WTC11 (cell line): ENCODE measurements around the gene POLR2C. TPM values are rescaled to one million over a fixed set of nuclear protein-coding genes. Genes with fewer than 3 reads are reported as not detected.
A peak's percentile ranks its signal among the peaks of the same experiment; 100 is the strongest.

Experiments
- ATAC-seq: fragments of 200-7000 bp; cut with Tn5 transposase; 2 replicates; pipeline ENCODE4 v1.10.0; 2021; ENCODE audit warnings: mild to moderate bottlenecking, moderate library complexity
- CTCF ChIA-PET: fragments of 300-600 bp; sonication (Branson Sonifier 250); formaldehyde crosslinking; loops from one replicate; lab custom pipeline; 2021; ENCODE audit warnings: antibody characterized with exemption; lab: Charles Lee
- POLR2A ChIA-PET: fragments of 350-600 bp; sonication (Branson Sonifier 250); formaldehyde crosslinking; loops from one replicate; lab custom pipeline; 2021; ENCODE audit warnings: antibody characterized with exemption; lab: Charles Lee
- DNase-seq: peaks from one replicate; pipeline ENCODE4 v3.0.0; 2021; ENCODE audit warnings: low spot score
- H3K27ac Mint-ChIP-seq: 2 replicates; pipeline ENCODE4 v1.8.0; 2021; ENCODE audit warnings: mixed read lengths
- H3K27me3 Mint-ChIP-seq: 2 replicates; pipeline ENCODE4 v1.8.0; 2021; ENCODE audit warnings: low read depth, mild to moderate bottlenecking, moderate library complexity, mixed read lengths
- H3K36me3 Mint-ChIP-seq: 2 replicates; pipeline ENCODE4 v1.8.0; 2021; ENCODE audit warnings: mixed read lengths
- H3K4me1 Mint-ChIP-seq: 2 replicates; pipeline ENCODE4 v1.8.0; 2022; ENCODE audit warnings: mixed read lengths
- H3K4me3 Mint-ChIP-seq: 2 replicates; pipeline ENCODE4 v1.8.0; 2021; ENCODE audit warnings: mild to moderate bottlenecking, moderate library complexity, mixed read lengths
- H3K9me3 Mint-ChIP-seq: 2 replicates; pipeline ENCODE4 v1.8.0; 2021; ENCODE audit warnings: mixed read lengths
- CBFB ChIP-seq: sonication (generic); formaldehyde crosslinking; IDR thresholded peaks from 2 replicates; pipeline ENCODE4 v1.8.1; 2022; ENCODE audit warnings: mild to moderate bottlenecking, low read depth, missing genetic modification reagents
- ELF4 ChIP-seq: sonication (generic); formaldehyde crosslinking; IDR thresholded peaks from 2 replicates; pipeline ENCODE4 v1.8.1; 2022; ENCODE audit warnings: low read depth, mild to moderate bottlenecking, moderate library complexity, missing genetic modification reagents
- ERG ChIP-seq: fragments of 250-450 bp; sonication (Bioruptor Pico); IDR thresholded peaks from 2 replicates; pipeline ENCODE4 v1.8.0; 2021; ENCODE audit warnings: mild to moderate bottlenecking
- ESRRA ChIP-seq: sonication (generic); formaldehyde crosslinking; IDR thresholded peaks from 2 replicates; pipeline ENCODE4 v1.8.1; 2022; ENCODE audit warnings: mild to moderate bottlenecking, missing genetic modification reagents, borderline replicate concordance
- ETV6 ChIP-seq: sonication (generic); formaldehyde crosslinking; IDR thresholded peaks from 2 replicates; pipeline ENCODE4 v1.8.1; 2022; ENCODE audit warnings: mild to moderate bottlenecking, missing genetic modification reagents
- FOXP1 ChIP-seq: sonication (generic); formaldehyde crosslinking; IDR thresholded peaks from 2 replicates; pipeline ENCODE4 v1.8.0; 2022; ENCODE audit warnings: missing genetic modification reagents, mild to moderate bottlenecking, moderate library complexity, borderline replicate concordance
- GABPB1 ChIP-seq: sonication (generic); formaldehyde crosslinking; IDR thresholded peaks from 2 replicates; pipeline ENCODE4 v1.8.1; 2023; ENCODE audit warnings: mild to moderate bottlenecking, missing genetic modification reagents
- JAZF1 ChIP-seq: fragments of 250-450 bp; sonication (Bioruptor Pico); IDR thresholded peaks from 2 replicates; pipeline ENCODE4 v1.9.0; 2021; ENCODE audit warnings: moderate library complexity, mild to moderate bottlenecking, inconsistent platforms
- NR1H2 ChIP-seq: sonication (generic); formaldehyde crosslinking; IDR thresholded peaks from 2 replicates; pipeline ENCODE4 v1.9.0; 2021; ENCODE audit warnings: mild to moderate bottlenecking, moderate library complexity, missing genetic modification reagents
- USF2 ChIP-seq: sonication (generic); formaldehyde crosslinking; IDR thresholded peaks from 2 replicates; pipeline ENCODE4 v1.8.1; 2023; ENCODE audit warnings: mild to moderate bottlenecking, missing genetic modification reagents, moderate library complexity
- ZSCAN18 ChIP-seq: fragments of 250-450 bp; sonication (Bioruptor Pico); IDR thresholded peaks from 2 replicates; pipeline ENCODE4 v2.1.2; 2022; ENCODE audit warnings: mild to moderate bottlenecking, moderate library complexity
- total RNA-seq: library from RNA; stranded (reverse); gene quantifications from 3 replicates; pipeline ENCODE4 v1.2.3, GENCODE V29; 2021
- TF ChIP-seq, protein P1 (sequence below): fragments of 250-450 bp; sonication (Bioruptor Pico); conservative IDR thresholded peaks from 2 replicates; pipeline ENCODE4 v1.9.0; 2021; ENCODE audit warnings: mild to moderate bottlenecking
- TF ChIP-seq, protein P2 (sequence below): sonication (generic); formaldehyde crosslinking; IDR thresholded peaks from 2 replicates; pipeline ENCODE4 v1.8.1; 2023; ENCODE audit warnings: mild to moderate bottlenecking, missing genetic modification reagents, borderline replicate concordance

Gene POLR2C
- total RNA-seq, 1 experiment from 2014 or later: 75.4 TPM

DNA sequence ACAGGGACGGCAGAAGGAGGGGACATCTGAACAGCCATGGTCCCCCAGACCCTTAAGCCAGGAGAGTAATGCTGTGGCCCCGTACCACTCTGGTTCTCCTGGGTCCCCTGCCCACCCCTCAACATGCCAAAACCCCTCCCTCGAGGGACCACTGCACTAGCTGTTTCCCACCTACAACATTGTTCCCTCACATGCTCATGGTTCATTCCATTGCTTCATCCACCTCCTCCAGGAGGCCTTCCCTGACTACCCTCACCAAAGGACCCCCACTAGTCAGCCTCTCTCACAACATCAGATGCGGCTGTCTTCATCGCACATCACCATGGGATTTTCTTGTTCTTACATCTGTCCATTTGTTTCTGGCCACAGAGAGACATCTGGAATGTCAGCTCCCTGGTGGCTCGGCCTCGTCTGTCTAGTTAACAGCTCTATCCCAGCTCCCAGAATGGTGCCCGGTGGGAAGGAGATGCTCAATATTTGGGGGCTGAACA lies 22.1 kb downstream of the POLR2C start:
- peaks cover 21% of the 10 kb centered on the region for H3K27me3 Mint-ChIP-seq
- peak overlapping the region; percentile 39; the same call in 1 of the 2 replicates for H3K27ac Mint-ChIP-seq
- peaks cover 12% of the 10 kb centered on the region for H3K9me3 Mint-ChIP-seq
- H3K4me1 Mint-ChIP-seq: peaks cover 27% of the 10 kb centered on the region
- no peak for TF ChIP-seq ESRRA (CRISPR knock-in tag)
- TF ChIP-seq, protein P1, sequence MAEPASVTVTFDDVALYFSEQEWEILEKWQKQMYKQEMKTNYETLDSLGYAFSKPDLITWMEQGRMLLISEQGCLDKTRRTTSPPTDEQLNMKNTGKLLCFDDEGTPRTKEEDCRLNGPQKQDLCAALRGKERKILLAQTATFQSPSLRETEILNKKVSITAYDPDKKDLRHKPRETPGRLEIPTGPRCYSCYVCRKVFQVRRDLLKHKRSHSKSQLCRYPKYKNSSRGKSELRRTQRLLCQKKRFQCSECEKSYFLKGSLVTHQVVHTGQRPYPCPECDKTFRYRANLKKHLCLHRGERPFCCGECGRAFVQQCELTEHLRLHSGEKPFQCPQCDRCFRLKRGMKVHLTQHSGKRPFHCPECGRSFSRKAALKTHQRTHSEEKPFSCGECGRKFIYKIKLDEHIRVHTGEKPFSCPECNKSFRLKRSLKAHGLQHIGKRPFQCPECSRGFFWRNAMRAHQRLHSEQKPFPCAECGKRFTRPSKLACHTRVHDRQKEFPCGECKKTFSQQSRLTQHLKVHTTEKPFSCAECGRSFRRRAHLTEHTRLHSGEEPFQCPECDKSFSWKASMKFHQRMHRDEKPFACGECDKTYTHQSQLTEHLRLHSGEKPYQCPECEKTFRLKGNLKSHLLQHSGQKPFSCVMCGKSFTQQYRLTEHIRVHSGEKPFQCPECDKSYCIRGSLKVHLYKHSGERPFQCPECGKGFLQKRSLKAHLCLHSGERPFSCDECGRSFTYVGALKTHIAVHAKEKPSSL: no peak
- no peak for TF ChIP-seq ZSCAN18 (CRISPR knock-in tag)
- no peak for TF ChIP-seq ETV6 (CRISPR knock-in tag)
- no peak for TF ChIP-seq GABPB1 (CRISPR knock-in tag)
- no peak for TF ChIP-seq NR1H2 (CRISPR knock-in tag)
- TF ChIP-seq, protein P2, sequence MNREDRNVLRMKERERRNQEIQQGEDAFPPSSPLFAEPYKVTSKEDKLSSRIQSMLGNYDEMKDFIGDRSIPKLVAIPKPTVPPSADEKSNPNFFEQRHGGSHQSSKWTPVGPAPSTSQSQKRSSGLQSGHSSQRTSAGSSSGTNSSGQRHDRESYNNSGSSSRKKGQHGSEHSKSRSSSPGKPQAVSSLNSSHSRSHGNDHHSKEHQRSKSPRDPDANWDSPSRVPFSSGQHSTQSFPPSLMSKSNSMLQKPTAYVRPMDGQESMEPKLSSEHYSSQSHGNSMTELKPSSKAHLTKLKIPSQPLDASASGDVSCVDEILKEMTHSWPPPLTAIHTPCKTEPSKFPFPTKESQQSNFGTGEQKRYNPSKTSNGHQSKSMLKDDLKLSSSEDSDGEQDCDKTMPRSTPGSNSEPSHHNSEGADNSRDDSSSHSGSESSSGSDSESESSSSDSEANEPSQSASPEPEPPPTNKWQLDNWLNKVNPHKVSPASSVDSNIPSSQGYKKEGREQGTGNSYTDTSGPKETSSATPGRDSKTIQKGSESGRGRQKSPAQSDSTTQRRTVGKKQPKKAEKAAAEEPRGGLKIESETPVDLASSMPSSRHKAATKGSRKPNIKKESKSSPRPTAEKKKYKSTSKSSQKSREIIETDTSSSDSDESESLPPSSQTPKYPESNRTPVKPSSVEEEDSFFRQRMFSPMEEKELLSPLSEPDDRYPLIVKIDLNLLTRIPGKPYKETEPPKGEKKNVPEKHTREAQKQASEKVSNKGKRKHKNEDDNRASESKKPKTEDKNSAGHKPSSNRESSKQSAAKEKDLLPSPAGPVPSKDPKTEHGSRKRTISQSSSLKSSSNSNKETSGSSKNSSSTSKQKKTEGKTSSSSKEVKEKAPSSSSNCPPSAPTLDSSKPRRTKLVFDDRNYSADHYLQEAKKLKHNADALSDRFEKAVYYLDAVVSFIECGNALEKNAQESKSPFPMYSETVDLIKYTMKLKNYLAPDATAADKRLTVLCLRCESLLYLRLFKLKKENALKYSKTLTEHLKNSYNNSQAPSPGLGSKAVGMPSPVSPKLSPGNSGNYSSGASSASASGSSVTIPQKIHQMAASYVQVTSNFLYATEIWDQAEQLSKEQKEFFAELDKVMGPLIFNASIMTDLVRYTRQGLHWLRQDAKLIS (CRISPR knock-in tag): no peak
- no peak for TF ChIP-seq CBFB (CRISPR knock-in tag)
- no peak for TF ChIP-seq ELF4 (CRISPR knock-in tag)
- ChIA-PET POLR2A (no interaction called here), CTCF (interaction anchor here (0.9 to 1.5 kb wide), 2 partner anchors 22 to 26 kb away, joined by 3 to 5 read pairs; partner anchors contain the start of gene POLR2C)
- DNase-seq (no peak), ATAC-seq (no peak)
- H3K36me3 Mint-ChIP-seq: 0 out of 2 replicates have a peak, but pooled peaks cover 4% of the 10 kb centered on the region
- H3K4me3 Mint-ChIP-seq: no peak overlapping the region

GRCh38 chr16:57485091-57485915 lies 22.8 kb downstream of the POLR2C start:
- H3K27me3 Mint-ChIP-seq: peaks cover 21% of the 10 kb centered on the region
- DNase-seq (no peak), ATAC-seq (no peak)
- H3K27ac Mint-ChIP-seq: no peak overlapping the region
- CTCF ChIA-PET: interaction anchor here (0.8 to 3.3 kb wide), 8 partner anchors 13 to 66 kb away, joined by 3 to 48 read pairs (median 4); partner anchors contain the start of genes CCDC102A and POLR2C
- POLR2A ChIA-PET: interaction anchor here (1.7 kb wide), 1 partner anchor 9 kb away, joined by 7 read pairs; no protein-coding TSS in a partner anchor
- peaks cover 15% of the 10 kb centered on the region for H3K9me3 Mint-ChIP-seq
- TF ChIP-seq ERG (no peak), FOXP1 (CRISPR knock-in tag) (0 out of 2 replicates have a peak, but pooled peaks have one; percentile 24), USF2 (no peak), JAZF1 (no peak)
- peaks cover 20% of the 10 kb centered on the region for H3K4me1 Mint-ChIP-seq
- H3K36me3 Mint-ChIP-seq: 0 out of 2 replicates have a peak, but pooled peaks cover 4% of the 10 kb centered on the region
- H3K4me3 Mint-ChIP-seq: peak overlapping the region; percentile 76
